HG03060 (cell line): ENCODE data around the gene ELOVL2.
"Not testable (repeated sequence)": the region's sequence is repeated elsewhere in the genome, so short reads cannot be mapped to it uniquely, and the experiment has no call there.

Experiments used
- ATAC-seq: cut with Tn5 transposase; IDR thresholded peaks from one replicate; pipeline ENCODE4 v1.9.1; 2021; ENCODE audit warnings: low read depth, moderate number of reproducible peaks; ENCODE audit not compliant: unreplicated experiment

The ELOVL2 gene

GRCh38 chr6:11025921-11026635, 18.0 kb downstream of the ELOVL2 start:
- peak; percentile 72 for ATAC-seq

GRCh38 chr6:11025130-11025529, 19.0 kb downstream of the ELOVL2 start:
- no peak for ATAC-seq

- no peak for ATAC-seq
Observed at GRCh38 chr6:11023032-11023431, 21.1 kb downstream of the ELOVL2 start.

GRCh38 chr6:11021714-11022113, 22.4 kb downstream of the ELOVL2 start:
- no peak for ATAC-seq

GRCh38 chr6:11021003-11021402, 23.1 kb downstream of the ELOVL2 start:
- ATAC-seq: no peak

- ATAC-seq: no peak
Observed at GRCh38 chr6:11018225-11018624, 25.9 kb downstream of the ELOVL2 start.

DNA sequence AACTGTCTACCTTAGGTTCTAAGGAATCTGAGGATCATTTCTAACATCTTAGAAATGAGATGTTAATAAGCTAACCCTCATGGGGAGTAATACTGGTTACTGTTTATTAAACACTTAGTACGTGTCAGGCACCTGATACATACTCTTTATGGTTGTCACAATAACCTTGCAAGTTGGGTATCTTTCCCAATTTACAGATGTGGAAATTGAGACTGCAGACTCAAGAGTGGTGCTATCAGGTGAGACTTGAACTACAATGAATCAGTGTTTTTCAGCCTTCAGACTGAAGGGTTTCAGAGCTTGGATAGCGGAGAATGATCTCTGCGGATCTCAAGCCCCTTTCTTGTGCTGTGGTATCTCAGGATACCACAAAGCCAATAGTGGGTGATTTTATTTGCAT, 27.0 kb downstream of the ELOVL2 start:
- no peak for ATAC-seq

GRCh38 chr6:11016452-11016851, 27.7 kb downstream of the ELOVL2 start:
- no peak for ATAC-seq

GRCh38 chr6:11015102-11015501, 29.0 kb downstream of the ELOVL2 start:
- ATAC-seq: no peak

- no peak for ATAC-seq
Observed at GRCh38 chr6:11013721-11014070, 30.4 kb downstream of the ELOVL2 start.

- no peak for ATAC-seq
Observed at GRCh38 chr6:11012976-11013720, 31.0 kb downstream of the ELOVL2 start.

GRCh38 chr6:11012295-11012754, 31.8 kb downstream of the ELOVL2 start:
- no peak for ATAC-seq

DNA sequence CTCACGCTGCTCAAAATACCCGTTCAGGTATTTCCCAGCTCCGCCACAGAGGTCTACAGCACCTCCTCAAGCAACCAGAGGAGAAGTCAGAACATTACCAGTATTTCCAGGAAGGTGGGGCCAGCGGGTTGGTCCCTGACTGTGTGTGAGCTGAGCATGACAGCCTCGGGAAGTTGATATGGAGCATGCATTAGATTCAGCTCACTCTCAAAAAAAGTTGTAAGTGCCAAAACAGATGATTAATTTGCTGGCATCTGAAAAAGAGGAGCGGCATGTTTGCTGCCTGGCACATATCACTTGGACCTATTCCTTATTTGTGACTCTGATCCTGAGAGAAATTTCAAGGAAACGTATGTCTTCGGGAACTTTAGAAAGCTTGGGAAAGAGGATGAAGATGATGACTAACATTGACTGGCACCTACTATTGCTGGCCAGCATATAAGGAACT, 32.3 kb downstream of the ELOVL2 start:
- ATAC-seq: no peak

- ATAC-seq: no peak
Observed at GRCh38 chr6:11009353-11009752, 34.8 kb downstream of the ELOVL2 start.

DNA sequence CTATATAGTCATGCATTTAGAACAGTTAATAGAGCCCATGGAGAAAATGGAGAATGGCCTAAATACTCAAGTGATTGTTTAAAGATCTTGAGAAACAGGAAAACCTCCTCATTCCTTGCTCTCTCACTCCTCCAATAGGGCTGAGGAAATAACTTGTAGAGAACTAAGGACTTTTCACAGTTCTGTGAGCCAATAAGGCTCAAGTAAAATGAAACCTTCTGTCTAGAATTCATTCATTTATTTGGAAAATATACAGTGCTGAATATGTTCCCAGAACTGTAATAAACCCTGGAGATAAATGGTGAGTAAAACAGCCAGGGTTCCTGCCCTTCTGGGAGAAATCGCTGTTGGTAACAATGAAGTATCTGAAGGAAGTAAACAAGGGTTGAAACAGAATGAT, 35.3 kb downstream of the ELOVL2 start:
- no peak for ATAC-seq

- ATAC-seq: no peak
Observed at GRCh38 chr6:11007715-11008608, 36.1 kb downstream of the ELOVL2 start.

GRCh38 chr6:11006061-11006460, 38.0 kb downstream of the ELOVL2 start:
- no peak for ATAC-seq

- ATAC-seq: not testable (repeated sequence)
Observed at GRCh38 chr6:11003297-11003696, 40.8 kb downstream of the ELOVL2 start.

GRCh38 chr6:11002176-11002575, 41.9 kb downstream of the ELOVL2 start:
- no peak for ATAC-seq

DNA sequence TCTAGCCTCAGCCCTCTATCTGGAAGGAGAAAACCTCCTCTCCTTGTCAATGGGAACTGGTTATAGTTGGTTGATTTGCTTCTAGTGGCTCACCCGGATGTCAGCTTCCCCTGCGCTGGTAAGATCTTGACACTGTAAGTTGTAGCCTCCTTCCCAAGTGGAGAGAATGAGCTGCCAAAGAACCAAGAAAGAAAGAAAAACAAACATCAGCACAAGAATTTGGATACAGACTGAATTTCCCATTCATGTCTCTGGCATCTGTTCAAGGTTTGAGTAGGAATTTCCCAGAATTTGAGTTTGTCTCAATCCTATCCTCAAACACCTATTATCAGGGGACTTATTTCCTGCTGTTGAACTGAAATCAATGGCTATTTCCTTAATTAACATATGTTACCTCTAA, 44.1 kb downstream of the ELOVL2 start:
- no peak for ATAC-seq

DNA sequence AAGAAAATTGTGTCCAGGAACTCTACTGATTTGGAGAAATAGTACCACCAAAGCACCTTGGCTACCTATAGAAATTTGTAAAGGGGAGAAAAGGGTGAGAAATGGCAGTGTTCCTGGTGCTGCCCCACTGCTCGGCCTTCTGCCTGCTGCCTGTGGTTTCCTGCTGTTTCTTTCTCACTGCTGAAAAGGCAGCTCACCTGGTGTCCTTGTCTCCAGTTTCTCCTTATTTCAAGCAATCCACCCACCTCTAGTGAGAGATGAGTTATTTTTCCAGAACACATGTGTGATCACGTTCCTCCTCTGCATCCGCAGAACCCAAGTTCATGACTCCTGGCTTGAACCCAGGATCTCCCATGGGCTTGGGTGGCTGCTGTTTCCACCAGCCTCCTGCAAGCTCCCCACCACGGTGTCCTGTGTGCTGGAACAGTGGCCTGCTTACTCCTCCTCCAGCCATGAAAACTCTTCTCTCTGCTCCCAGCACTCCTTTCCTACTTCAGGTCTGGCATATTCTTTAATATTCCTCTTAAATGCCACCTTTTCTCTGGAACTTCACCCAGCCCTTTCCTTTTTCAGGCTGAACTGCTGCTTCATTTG, 48.9 kb downstream of the ELOVL2 start:
- no peak for ATAC-seq
